Measurements from ENCODE around the gene SUGCT.

DNA sequence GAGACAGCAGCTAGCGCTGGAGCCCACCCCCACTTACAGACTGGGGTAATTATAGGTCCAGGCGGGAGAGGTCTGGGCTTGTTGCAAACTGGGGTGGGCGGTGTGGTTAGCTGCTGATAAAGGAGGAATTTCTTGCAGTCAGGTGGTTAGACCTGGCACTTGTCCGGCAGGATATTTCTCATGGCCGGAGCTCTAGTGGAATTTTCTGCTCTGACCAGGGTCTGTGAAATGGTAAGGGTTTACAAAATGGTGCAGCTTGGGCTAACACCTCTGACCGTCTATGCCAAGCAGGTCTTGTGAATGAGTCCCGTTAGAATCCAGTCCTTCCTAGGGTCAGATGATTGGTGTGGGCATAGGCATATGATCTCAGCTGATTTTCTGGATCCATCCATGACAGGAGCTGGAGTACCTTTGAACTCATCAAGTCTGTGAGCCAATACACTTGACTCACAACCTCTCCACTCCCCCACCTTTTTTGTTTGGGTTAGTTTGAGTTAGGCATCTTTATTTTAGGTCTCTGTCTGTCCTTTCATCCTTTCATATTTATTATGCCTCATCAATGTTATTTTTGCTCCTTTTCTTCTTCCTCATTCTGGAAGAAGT, 213.4 kb downstream of the SUGCT start:
- no peak for TF ChIP-seq YY1 (IDR thresholded peaks at IDR 0.05; ENCODE audit: low read depth, low read length)
- TF ChIP-seq POLR2A (IDR thresholded peaks at IDR 0.05; ENCODE audit: control extremely low read depth in 1 of 2, low read depth in 2 of 2, low read length in 2 of 2), result no peak
- TF ChIP-seq SIN3A (conservative IDR thresholded peaks at IDR 0.05 in 1 of 2, IDR thresholded peaks at IDR 0.05 in 1 of 2; ENCODE audit: low read depth in 1 of 2, low read length in 2 of 2), result no peak
